H1 (cell line): ENCODE results near the gene DCP1B. TPM values are rescaled to one million over a fixed set of nuclear protein-coding genes. Genes with fewer than 3 reads are reported as not detected.

Experiments
- CTCF ChIA-PET: fragments of 300-600 bp; sonication (Branson Sonifier 250); formaldehyde crosslinking; loops from one replicate; lab custom pipeline; 2021; ENCODE audit not compliant: partially characterized antibody; lab: Charles Lee
- POLR2A ChIA-PET: fragments of 300-600 bp; sonication (Branson Sonifier 250); formaldehyde crosslinking; loops from one replicate; lab custom pipeline; 2021; ENCODE audit warnings: inconsistent platforms; ENCODE audit not compliant: partially characterized antibody; lab: Charles Lee
- DNase-seq, 2 experiments: peaks; one replicate each; pipeline versions ENCODE4 v3.0.0 to v3.0.0-alpha.2; 2010 to 2022; ENCODE audit warnings: low spot score in 2 of 2, low read depth in 1 of 2, mixed read lengths in 1 of 2
- FAIRE-seq: peaks from 2 replicates; lab custom pipeline; 2011; peaks lifted over from hg19 to GRCh38; lab: Jason Lieb, UNC
- H2AFZ ChIP-seq: 2 replicates; pipeline ENCODE4 v1.8.1; 2012; ENCODE audit warnings: low read length, inconsistent platforms
- H2AK5ac ChIP-seq: 2 replicates; pipeline ENCODE4 v1.6.1; 2013; ENCODE audit warnings: low read depth, low read length
- H2BK120ac ChIP-seq: replicated peaks from 2 replicates; pipeline ENCODE3; 2013; ENCODE audit warnings: low read depth, low read length, inconsistent platforms
- H2BK12ac ChIP-seq: 2 replicates; pipeline ENCODE4 v1.6.1; 2013; ENCODE audit warnings: low read depth, low read length
- H2BK15ac ChIP-seq: 2 replicates; pipeline ENCODE4 v1.6.1; 2013; ENCODE audit warnings: low read length
- H2BK20ac ChIP-seq: 2 replicates; pipeline ENCODE4 v1.6.1; 2013; ENCODE audit warnings: low read length
- H2BK5ac ChIP-seq: 2 replicates; pipeline ENCODE4 v1.6.1; 2013; ENCODE audit warnings: low read depth, low read length
- H3K14ac ChIP-seq: 2 replicates; pipeline ENCODE4 v1.6.1; 2013; ENCODE audit warnings: inconsistent platforms; ENCODE audit not compliant: insufficient read length
- H3K18ac ChIP-seq: 2 replicates; pipeline ENCODE4 v1.6.1; 2013; ENCODE audit warnings: low read length; ENCODE audit errors: extremely low read depth
- H3K23ac ChIP-seq: 2 replicates; pipeline ENCODE4 v1.6.1; 2013; ENCODE audit warnings: inconsistent platforms; ENCODE audit not compliant: insufficient read length
- H3K23me2 ChIP-seq: 2 replicates; pipeline ENCODE4 v1.6.1; 2013; ENCODE audit warnings: low read depth, low read length
- H3K27ac ChIP-seq: 2 replicates; pipeline ENCODE4 v1.6.1; 2011; ENCODE audit warnings: low read depth, low read length, inconsistent platforms
- H3K27me3 ChIP-seq, 4 experiments: replicated peaks in 1 of 4; 1 replicate in 1 of 4; 2 replicates in 3 of 4; pipeline versions ENCODE4 v1.6.1 to v1.8.1; 2011 to 2013; ENCODE audit warnings: low read length in 3 of 4, mild to moderate bottlenecking in 3 of 4, inconsistent platforms in 2 of 4, mixed read lengths in 2 of 4, moderate library complexity in 1 of 4; ENCODE audit not compliant: control insufficient read depth in 3 of 4, insufficient read depth in 3 of 4; ENCODE audit errors: extremely low read depth in 1 of 4
- H3K36me3 ChIP-seq, 4 experiments: 2 replicates each; pipeline versions ENCODE4 v1.6.1 to v1.8.1; 2011 to 2013; ENCODE audit warnings: mild to moderate bottlenecking in 4 of 4, low read length in 3 of 4, moderate library complexity in 2 of 4, control low read depth in 1 of 4, inconsistent platforms in 1 of 4; ENCODE audit not compliant: insufficient read depth in 4 of 4, control insufficient read depth in 2 of 4
- H3K4ac ChIP-seq: replicated peaks from 2 replicates; pipeline ENCODE3; 2013; ENCODE audit warnings: low read length, low read depth, mixed read lengths, inconsistent platforms; ENCODE audit not compliant: insufficient read length
- H3K4me1 ChIP-seq, 4 experiments: replicated peaks in 1 of 4; 1 replicate in 1 of 4; 2 replicates in 3 of 4; pipeline versions ENCODE4 v1.6.1 to v1.8.1; 2011 to 2013; ENCODE audit warnings: low read length in 3 of 4, inconsistent platforms in 2 of 4, mixed read lengths in 1 of 4; ENCODE audit not compliant: insufficient read depth in 4 of 4, control insufficient read depth in 3 of 4
- H3K4me2 ChIP-seq, 2 experiments: 2 replicates each; pipeline versions ENCODE4 v1.6.1 to v1.8.1; 2011 to 2013; ENCODE audit warnings: low read depth in 2 of 2, low read length in 2 of 2, control low read depth in 1 of 2, inconsistent platforms in 1 of 2, mild to moderate bottlenecking in 1 of 2; ENCODE audit not compliant: insufficient read depth in 1 of 2
- H3K4me3 ChIP-seq, 4 experiments: fragments of 200-600, 300-600 bp in 1 of 4; sonication (generic), shearing (Covaris generic), sonication (Bioruptor Twin) in 1 of 4; 2 replicates each; pipeline versions ENCODE4 v1.5.1 to v1.8.1; 2011 to 2016; ENCODE audit warnings: low read length in 4 of 4, low read depth in 3 of 4, control low read depth in 2 of 4, inconsistent platforms in 2 of 4, mild to moderate bottlenecking in 2 of 4, mixed read lengths in 1 of 4, moderate library complexity in 1 of 4; ENCODE audit not compliant: insufficient read depth in 2 of 4; ENCODE audit errors: extremely low read depth in 1 of 4
- H3K56ac ChIP-seq: replicated peaks from 2 replicates; pipeline ENCODE3; 2013; ENCODE audit warnings: low read depth, mild to moderate bottlenecking, mixed read lengths, low read length, inconsistent platforms; ENCODE audit not compliant: insufficient read length
- H3K79me1 ChIP-seq: 2 replicates; pipeline ENCODE4 v1.6.1; 2013; ENCODE audit warnings: low read depth, low read length, control low read depth
- H3K79me2 ChIP-seq, 2 experiments: 2 replicates each; pipeline versions ENCODE4 v1.6.1 to v1.8.1; 2012 to 2013; ENCODE audit warnings: low read length in 2 of 2, mild to moderate bottlenecking in 2 of 2, inconsistent platforms in 1 of 2; ENCODE audit not compliant: insufficient read depth in 2 of 2, control insufficient read depth in 1 of 2
- H3K9ac ChIP-seq, 4 experiments: replicated peaks in 1 of 4; 1 replicate in 1 of 4; 2 replicates in 3 of 4; pipeline versions ENCODE4 v1.6.1 to v1.8.1; 2011 to 2013; ENCODE audit warnings: low read depth in 3 of 4, low read length in 3 of 4, control low read depth in 2 of 4, mild to moderate bottlenecking in 2 of 4, moderate library complexity in 2 of 4, inconsistent platforms in 1 of 4; ENCODE audit errors: extremely low read depth in 1 of 4
- H3K9me3 ChIP-seq, 2 experiments: 2 replicates each; pipeline versions ENCODE4 v1.6.1 to v1.8.1; 2012 to 2013; ENCODE audit warnings: mild to moderate bottlenecking in 2 of 2, moderate library complexity in 2 of 2, control low read depth in 1 of 2, inconsistent platforms in 1 of 2, low read depth in 1 of 2, low read length in 1 of 2, mixed read lengths in 1 of 2; ENCODE audit not compliant: insufficient read depth in 2 of 2
- H4K20me1 ChIP-seq, 2 experiments: replicated peaks in 1 of 2; 2 replicates each; pipeline versions ENCODE3 to v1.8.1; 2011 to 2013; ENCODE audit warnings: inconsistent platforms in 2 of 2, low read length in 2 of 2, mild to moderate bottlenecking in 1 of 2; ENCODE audit not compliant: insufficient read depth in 2 of 2, control insufficient read depth in 1 of 2
- H4K5ac ChIP-seq: 2 replicates; pipeline ENCODE4 v1.6.1; 2013; ENCODE audit warnings: low read length, low read depth, mixed read lengths, inconsistent platforms; ENCODE audit not compliant: insufficient read length
- H4K8ac ChIP-seq: 2 replicates; pipeline ENCODE4 v1.8.0; 2013; ENCODE audit warnings: mild to moderate bottlenecking, moderate library complexity, low read length, inconsistent platforms; ENCODE audit not compliant: insufficient read depth; ENCODE audit errors: extremely low read depth
- H4K91ac ChIP-seq: replicated peaks from 2 replicates; pipeline ENCODE3; 2013; ENCODE audit warnings: low read length, mixed read lengths, inconsistent platforms; ENCODE audit not compliant: insufficient read length
- BACH1 ChIP-seq: IDR thresholded peaks from 2 replicates; pipeline ENCODE4 v1.6.1; 2012; ENCODE audit warnings: low read length, improper control_type of control experiment
- BRCA1 ChIP-seq: IDR thresholded peaks from 2 replicates; pipeline ENCODE4 v1.6.1; 2012; ENCODE audit warnings: low read depth, low read length, improper control_type of control experiment
- HDAC2 ChIP-seq, 2 experiments: fragments of 300-600 bp in 1 of 2; sonication (generic) in 1 of 2; IDR thresholded peaks; 2 replicates each; pipeline ENCODE4 v1.6.1; 2011 to 2012; ENCODE audit warnings: low read depth in 2 of 2, low read length in 2 of 2, mild to moderate bottlenecking in 2 of 2, moderate library complexity in 2 of 2, borderline replicate concordance in 1 of 2, inconsistent platforms in 1 of 2
- WGBS, 2 experiments: shearing (Covaris generic) in 1 of 2; methylation state at CpG; one replicate each; pipeline versions ENCODE4 v1.1.6 to v1.1.7; 2013 to 2015; ENCODE audit warnings: low lambda C conversion rate in 2 of 2, mixed read lengths in 2 of 2, inconsistent platforms in 1 of 2, low coverage in 1 of 2, missing lambda C conversion rate in 1 of 2; ENCODE audit not compliant: insufficient replicate concordance in 2 of 2, insufficient coverage in 1 of 2, insufficient read length in 1 of 2; ENCODE audit errors: extremely low coverage in 1 of 2, missing lambda C conversion rate in 1 of 2; 5-methylcytosine and 5-hydroxymethylcytosine counted together
- polyA plus RNA-seq, 7 experiments: library from polyadenylated mRNA; depleted of rRNA in 3 of 7; stranded (reverse) in 5 of 7; unstranded in 2 of 7; fragments of >200 nt in 5 of 7; fragments of 200-250 nt in 2 of 7; gene quantifications; 1 replicate in 5 of 7; 2 replicates in 1 of 7; 4 replicates in 1 of 7; pipeline versions ENCODE4 v1.2.1 to v1.2.3, GENCODE V29; 2011 to 2013; ENCODE audit warnings: missing spikeins in 2 of 7, mixed read lengths in 2 of 7
- total RNA-seq: library from RNA; stranded (reverse); fragmentation: NEBNext Ultra II Directional; extraction: Animal tissue kit (Norgen Biotek cat#: 25700); gene quantifications from 2 replicates; pipeline ENCODE4 v1.2.1, GENCODE V29; 2021

The DCP1B gene
- total and polyA plus RNA-seq, 2 of the 8 experiments (the other 6 are each of a cell fraction or from before 2014, with no cell fraction given): 14.8 to 29.0 TPM

GRCh38 chr12:1916371-1917171, 87.7 kb downstream of the DCP1B start:
- Histone ChIP-seq H4K8ac (no peak overlapping the region), H3K4me3 (no peak overlapping the region), H3K4ac (no peak overlapping the region), H2BK12ac (no peak overlapping the region), H4K91ac (no peak overlapping the region), H3K23me2 (no peaks in the 10 kb centered on the region), H3K9me3 (no peaks in the 10 kb centered on the region), H4K5ac (no peak overlapping the region), H3K18ac (no peak overlapping the region), H3K56ac (no peak overlapping the region), H3K14ac (no peak overlapping the region), H2BK15ac (no peak overlapping the region), H4K20me1 (no peaks in the 10 kb centered on the region), H2BK20ac (no peak overlapping the region), H3K4me1 (peaks cover 0 to 11% (median 7%) of the 10 kb centered on the region in 4 experiments; a peak in 6 of 7 replicates), H3K36me3 (no peaks in the 10 kb centered on the region), H3K79me2 (no peaks in the 10 kb centered on the region), H3K9ac (no peak overlapping the region), H2BK5ac (no peak overlapping the region), H3K27me3 (no peaks in the 10 kb centered on the region), H3K4me2 (no peak overlapping the region), H2AFZ (no peak overlapping the region), H3K27ac (no peak overlapping the region), H2BK120ac (no peak overlapping the region), H3K23ac (no peak overlapping the region), H2AK5ac (no peak overlapping the region), H3K79me1 (no peaks in the 10 kb centered on the region)
- no peak for TF ChIP-seq HDAC2 (IDR thresholded peaks at IDR 0.05; ENCODE audit: borderline replicate concordance in 1 of 2, low read depth in 2 of 2, low read length in 2 of 2)
- no peak for TF ChIP-seq BRCA1
- no peak for TF ChIP-seq BACH1
- CTCF ChIA-PET: interaction anchor here (0.6 to 6.2 kb wide), 9 partner anchors 11 to 375 kb away, joined by 3 to 32 read pairs (median 3); no protein-coding TSS in a partner anchor
- POLR2A ChIA-PET: interaction anchor here (1.8 kb wide), 1 partner anchor 9 kb away, joined by 6 read pairs; no protein-coding TSS in a partner anchor
- no peak for DNase-seq
- WGBS, 2 experiments: 94% methylated on average over 18 of the region's 18 CpGs; no CpG with 5 or more reads in 1 of the 2 experiments
- no peak for FAIRE-seq
